Measurements from ENCODE around the gene ITGAE. TPM values are rescaled to one million over a fixed set of nuclear protein-coding genes. Genes with fewer than 3 reads are reported as not detected.
A peak's percentile ranks its signal among the peaks of the same experiment; 100 is the strongest.
"Not testable (repeated sequence)": the region's sequence is repeated elsewhere in the genome, so short reads cannot be mapped to it uniquely, and the experiment has no call there.

Gene ITGAE
- total RNA-seq, 1 donor from 2014 or later, result 19.4 TPM

DNA sequence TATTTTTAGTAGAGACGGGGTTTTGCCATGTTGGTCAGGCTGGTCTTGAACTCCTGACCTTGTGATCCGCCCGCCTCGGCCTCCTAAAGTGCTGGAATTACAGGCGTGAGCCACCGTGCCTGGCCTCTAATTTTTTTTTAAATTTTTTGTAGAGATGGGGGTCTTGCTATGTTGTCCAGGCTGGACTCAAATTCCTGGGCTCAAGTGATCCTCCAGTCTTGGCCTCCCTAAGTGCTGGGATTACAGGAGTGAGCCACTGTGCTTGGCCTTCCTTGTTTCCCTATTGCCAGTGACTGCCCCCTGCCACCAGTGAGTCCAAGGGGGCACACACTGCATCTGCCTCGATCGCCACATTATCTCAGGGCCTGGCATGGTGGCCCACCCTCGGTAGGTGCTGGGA, 6.8 kb downstream of the ITGAE start:
- not testable (repeated sequence) for ATAC-seq

DNA sequence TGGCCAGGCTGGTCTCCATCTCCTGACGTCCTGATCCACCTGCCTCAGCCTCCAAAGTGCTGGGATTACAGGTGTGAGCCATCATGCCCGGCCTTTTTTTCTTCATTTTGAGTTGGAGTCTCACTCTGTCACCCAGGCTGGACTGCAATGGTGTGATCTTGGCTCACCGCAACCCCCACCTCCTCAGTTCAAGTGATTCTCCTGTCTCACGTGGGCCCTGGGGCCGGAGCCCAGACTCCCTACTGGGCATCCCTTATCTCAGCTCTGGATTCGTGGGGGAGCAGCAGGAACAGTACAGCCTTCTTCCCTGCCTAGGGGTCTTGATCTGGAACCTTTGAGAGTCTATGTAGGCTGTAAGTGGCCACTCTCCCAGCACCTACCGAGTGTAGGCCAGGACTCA, 7.7 kb downstream of the ITGAE start:
- not testable (repeated sequence) for ATAC-seq

- ATAC-seq, result no peak
Observed at GRCh38 chr17:3792481-3792880, 8.5 kb downstream of the ITGAE start.

DNA sequence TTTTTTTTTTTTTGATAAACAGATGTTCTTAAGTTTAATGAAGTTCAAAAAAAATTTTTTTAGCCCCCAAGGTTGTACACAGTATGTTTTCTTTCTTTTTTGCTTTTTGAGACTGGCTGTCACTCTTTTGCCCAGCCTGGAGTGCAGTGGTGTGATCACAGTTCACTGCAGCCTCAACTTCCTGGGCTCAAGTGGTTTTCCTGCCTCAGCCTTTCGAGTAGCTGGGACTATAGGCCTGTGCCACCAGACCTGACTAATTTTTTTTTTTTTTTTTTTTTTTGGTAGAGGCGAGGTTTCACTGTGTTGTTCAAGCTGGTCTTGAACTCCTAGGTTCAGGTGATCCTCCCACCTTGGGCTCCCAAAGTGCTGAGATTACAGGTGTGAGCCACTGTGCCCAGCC, 12.8 kb downstream of the ITGAE start:
- ATAC-seq, result no peak

GRCh38 chr17:3785323-3785722, 15.7 kb downstream of the ITGAE start:
- ATAC-seq, result not testable (repeated sequence)

- no peak for ATAC-seq
Observed at GRCh38 chr17:3782751-3783150, 18.2 kb downstream of the ITGAE start.

DNA sequence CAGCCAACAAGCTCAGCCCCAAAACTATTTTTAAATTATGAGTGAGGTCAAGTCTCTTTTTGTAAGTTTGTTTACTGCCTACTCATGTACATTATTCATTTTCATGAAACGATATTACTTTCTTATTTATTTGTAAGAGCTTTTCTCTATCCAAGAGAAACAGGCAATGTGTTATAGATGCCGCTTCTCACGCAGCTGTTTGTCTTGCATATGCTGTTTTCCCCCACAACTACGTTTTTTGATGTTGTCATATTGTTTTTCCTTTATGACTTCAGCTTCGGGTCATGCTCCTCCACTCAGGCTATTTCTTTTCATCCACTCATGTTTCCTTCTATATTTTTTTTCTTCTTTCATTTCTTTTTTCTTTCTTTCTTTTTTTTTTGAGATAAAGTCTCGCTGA, 20.0 kb downstream of the ITGAE start:
- ATAC-seq, result no peak

DNA sequence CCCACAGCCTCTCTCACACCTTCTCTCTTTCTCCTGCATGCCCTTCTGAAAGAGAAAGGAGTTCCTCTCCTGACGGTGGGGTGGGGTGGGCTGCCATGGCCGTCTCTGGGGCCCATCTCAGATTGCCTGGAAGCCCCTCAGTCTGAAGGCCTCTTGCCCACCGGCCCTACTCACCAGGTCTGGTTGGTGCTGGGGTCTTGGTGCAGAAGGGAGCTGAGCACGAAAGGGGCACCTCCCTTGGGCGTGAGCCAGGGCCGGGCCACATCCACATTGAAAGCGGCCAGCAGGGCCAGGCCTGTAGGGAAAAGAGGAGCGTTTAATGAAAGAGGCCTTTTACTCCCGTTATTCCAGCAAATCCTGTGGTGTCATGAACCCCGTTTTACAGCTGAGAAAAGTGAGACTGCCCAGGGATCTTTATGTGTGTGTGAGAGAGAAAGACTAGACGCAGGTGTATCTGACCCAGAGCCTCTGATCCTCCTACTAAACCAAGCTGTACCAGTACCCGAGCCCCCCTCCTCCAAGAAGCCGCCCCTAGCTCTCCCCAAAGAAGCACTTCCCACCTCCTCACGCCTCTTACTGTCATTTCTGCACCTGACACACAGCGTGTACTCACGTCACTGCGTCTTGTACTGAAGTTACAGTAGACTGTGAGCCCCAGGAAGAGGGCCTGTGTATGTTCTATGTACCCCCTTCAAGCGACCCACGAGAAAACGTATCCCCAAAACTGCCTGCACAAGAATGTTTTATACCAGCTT, 23.4 kb downstream of the ITGAE start:
- ATAC-seq, result no peak

- no peak for ATAC-seq
Observed at GRCh38 chr17:3773966-3774365, 27.0 kb downstream of the ITGAE start.

GRCh38 chr17:3773511-3773910, 27.5 kb downstream of the ITGAE start:
- ATAC-seq, result no peak

- ATAC-seq, result no peak
Observed at GRCh38 chr17:3772764-3773163, 28.2 kb downstream of the ITGAE start.

GRCh38 chr17:3771140-3771539, 29.8 kb downstream of the ITGAE start:
- no peak for ATAC-seq

DNA sequence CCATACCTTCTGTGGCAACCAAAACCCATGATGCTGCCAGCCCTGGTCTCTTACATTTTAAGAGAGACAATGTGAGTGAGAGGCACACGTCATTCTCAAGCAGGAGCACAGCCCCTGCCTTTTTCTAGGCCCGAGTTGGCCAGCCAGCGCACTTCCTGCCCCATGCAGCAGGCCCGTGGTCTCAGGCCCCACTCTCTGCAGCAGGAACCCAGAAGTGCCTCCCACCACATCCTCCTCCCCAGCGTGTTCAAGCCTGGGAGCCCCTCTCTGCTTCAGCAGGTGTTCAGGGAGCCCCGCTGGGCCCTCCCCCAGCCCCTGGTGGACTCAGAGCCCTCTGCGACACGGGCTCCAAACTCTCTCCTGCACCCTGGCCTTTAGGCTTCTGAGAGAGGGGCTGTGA, 30.5 kb downstream of the ITGAE start:
- ATAC-seq, result peak; percentile 42

GRCh38 chr17:3768769-3769168, 32.2 kb downstream of the ITGAE start:
- no peak for ATAC-seq

DNA sequence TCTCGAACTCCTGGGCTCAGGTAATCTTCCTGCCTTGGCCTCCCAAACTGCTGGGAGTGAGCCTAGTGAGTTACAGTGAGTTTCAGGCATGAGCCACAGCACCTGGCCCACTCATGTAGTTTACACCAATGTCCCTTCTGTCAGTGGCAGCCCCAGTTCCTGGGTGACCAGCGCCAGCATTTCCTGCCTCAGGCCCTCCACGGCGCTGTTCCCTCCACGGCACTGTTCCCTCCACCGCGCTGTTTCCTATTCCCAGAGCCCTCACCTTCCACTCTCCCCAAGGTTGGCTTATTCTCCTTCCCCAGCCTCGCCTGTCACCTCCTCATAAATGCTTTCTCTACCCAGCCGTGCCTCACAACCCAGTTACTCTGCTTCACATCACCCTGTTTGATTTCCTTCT, 32.6 kb downstream of the ITGAE start:
- ATAC-seq, result no peak

GRCh38 chr17:3766779-3767178, 34.2 kb downstream of the ITGAE start:
- no peak for ATAC-seq

GRCh38 chr17:3765981-3766380, 35.0 kb downstream of the ITGAE start:
- no peak for ATAC-seq

GRCh38 chr17:3763777-3764170, 37.2 kb downstream of the ITGAE start:
- ATAC-seq, result no peak

DNA sequence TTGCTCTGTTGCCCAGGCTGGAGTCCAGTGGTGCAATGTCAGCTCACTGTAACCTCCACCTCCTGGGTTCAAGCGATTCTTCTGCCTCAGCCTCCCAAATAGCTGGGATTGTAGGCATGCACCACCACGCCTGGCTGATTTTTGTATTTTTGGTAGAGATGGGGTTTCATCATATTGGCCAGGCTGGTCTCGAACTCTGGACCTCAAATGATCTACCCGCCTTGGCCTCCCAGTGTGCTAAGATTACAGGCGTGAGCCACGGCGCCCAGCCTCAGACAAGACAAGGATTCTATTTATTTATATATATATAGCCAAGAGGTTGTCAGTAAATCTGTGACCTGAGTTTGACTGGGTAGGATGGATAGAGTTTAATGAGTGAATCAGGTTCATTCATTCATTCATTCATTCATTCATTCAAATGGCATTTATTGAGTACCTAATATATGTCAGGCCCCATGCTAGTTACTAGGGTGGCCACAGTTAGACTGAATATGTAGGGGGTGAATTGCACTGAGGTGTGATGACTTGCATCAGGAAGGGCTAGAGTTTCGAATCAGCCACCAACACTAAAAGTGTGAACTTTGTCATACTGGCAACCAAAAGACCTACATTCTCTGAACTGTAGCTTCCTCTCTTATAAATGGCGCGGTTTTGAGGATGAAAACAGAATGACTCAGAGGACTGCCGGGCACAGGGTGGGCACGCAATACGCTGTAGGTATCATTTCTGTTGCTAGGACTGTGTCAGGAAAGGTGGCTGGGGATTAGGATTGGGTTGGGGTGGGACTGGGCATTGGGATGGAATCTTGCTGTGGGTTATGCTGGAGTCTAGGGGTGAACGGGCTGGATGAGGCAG, 37.8 kb downstream of the ITGAE start:
- no peak for ATAC-seq

DNA sequence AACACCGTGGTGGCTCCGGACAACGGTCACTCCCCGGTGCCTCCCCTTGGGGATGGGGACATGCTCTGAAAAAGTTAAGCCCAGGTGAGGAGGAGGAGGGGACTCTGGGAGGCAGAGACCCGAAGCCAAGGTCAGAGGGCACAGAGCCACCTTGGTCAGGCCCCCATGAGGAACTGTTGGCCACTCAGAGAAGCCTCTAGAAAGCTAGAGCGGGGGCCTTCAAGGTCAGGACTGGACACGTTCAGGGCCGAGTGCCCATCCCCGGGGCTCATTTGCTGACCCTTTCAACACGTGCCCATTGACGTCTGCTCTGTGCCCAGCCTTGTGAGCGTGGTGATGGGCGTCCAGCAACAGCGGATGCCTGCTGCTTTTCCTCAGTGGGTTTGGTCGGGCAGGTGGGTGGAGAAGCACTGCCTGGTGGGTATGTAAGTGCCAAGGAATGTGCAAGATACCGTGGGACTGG, 39.0 kb downstream of the ITGAE start:
- ATAC-seq, result no peak

DNA sequence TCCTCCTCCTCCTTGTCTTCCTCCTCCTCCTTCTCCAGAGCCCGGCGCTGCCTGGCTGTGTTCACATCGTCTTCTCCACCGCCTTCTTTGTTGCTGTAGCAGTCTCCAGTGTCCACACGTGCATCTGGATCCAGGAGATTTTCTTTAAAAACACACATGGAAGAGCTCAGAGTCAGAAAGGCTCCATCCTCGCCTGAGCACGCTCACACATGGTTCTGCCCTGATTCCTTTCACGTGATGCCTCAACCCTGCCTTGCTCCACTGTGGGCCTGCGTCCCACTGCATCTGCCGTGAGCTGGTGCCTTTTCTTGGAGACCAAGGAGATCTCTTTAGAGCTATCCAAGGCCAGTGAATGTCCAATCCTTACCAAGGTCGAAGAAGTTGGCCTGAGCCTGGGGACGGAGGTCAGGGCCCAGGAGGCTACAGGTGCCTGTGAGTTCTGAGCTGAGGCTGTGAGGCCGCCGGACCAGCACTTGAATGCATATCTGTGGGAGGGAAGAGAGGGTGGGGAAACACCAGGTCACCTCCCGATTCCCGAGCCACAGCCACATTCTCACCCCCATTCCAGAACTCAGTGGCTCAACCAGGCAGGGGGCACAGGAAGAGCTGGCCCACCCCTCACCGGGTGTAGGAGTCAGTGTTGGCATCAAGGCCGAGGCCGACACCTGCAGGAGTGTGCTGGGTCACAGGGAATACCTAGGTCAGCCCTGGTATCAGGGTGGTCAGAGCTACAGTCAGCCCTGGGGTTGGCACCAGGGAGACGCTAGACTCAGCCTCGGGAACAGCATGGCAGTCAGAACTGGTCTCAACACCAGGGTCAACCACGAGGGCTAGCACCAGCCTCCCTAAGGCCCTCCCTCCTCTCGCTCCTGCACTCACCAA, 39.7 kb downstream of the ITGAE start:
- ATAC-seq, result no peak

GRCh38 chr17:3759597-3760216, 41.3 kb downstream of the ITGAE start:
- no peak for ATAC-seq

Measured in esophagus mucosa (tissue), 1 donor.